Glomerular visceral epithelial cell (primary cell): Measurements from ENCODE around the gene REEP6.
"Not testable (repeated sequence)": the region's sequence is repeated elsewhere in the genome, so short reads cannot be mapped to it uniquely, and the experiment has no call there.

ENCODE experiments used
- DNase-seq: peaks from one replicate; pipeline ENCODE4 v3.0.0-alpha.2; 2016; ENCODE audit errors: extremely low spot score

REEP6 gene

GRCh38 chr19:1472231-1473084 is 18.5 kb upstream of the REEP6 start:
- DNase-seq: no peak

- no peak for DNase-seq
These were observed 17.7 kb upstream of the REEP6 start for GRCh38 chr19:1473085-1473851.

- DNase-seq: no peak
These were observed 16.8 kb upstream of the REEP6 start for GRCh38 chr19:1474011-1474764.

- no peak for DNase-seq
These were observed 16.1 kb upstream of the REEP6 start for GRCh38 chr19:1474765-1475351.

- no peak for DNase-seq
These were observed 15.1 kb upstream of the REEP6 start for GRCh38 chr19:1475751-1476437.

- not testable (repeated sequence) for DNase-seq
These were observed 13.9 kb upstream of the REEP6 start for GRCh38 chr19:1477056-1477455.

GRCh38 chr19:1478934-1479707 is 11.9 kb upstream of the REEP6 start, which contains the start of gene C19orf25:
Gene C19orf25 (minus strand): TSS chr19:1479215. CDS start chr19:1478903, 312 bp downstream.
- peak; percentile 93 for DNase-seq

GRCh38 chr19:1481224-1481892 is 9.6 kb upstream of the REEP6 start:
- DNase-seq: no peak

GRCh38 chr19:1481893-1482360 is 9.1 kb upstream of the REEP6 start:
- DNase-seq: no peak

- no peak for DNase-seq
These were observed 8.4 kb upstream of the REEP6 start for GRCh38 chr19:1482361-1483130.

GRCh38 chr19:1483131-1483978 is 7.6 kb upstream of the REEP6 start:
- DNase-seq: no peak

GRCh38 chr19:1483979-1484428 is 7.0 kb upstream of the REEP6 start:
- DNase-seq: no peak

GRCh38 chr19:1486720-1487575 is 4.0 kb upstream of the REEP6 start:
- no peak for DNase-seq

- no peak for DNase-seq
These were observed 3.3 kb upstream of the REEP6 start for GRCh38 chr19:1487576-1488281.

- no peak for DNase-seq
These were observed 2.7 kb upstream of the REEP6 start for GRCh38 chr19:1488282-1488601.
